NCI-H2227 treated with DMSO at 0.1 percent for 48 hours (cell line): ENCODE data around the gene SLC13A4.
"Not testable (repeated sequence)": the region's sequence is repeated elsewhere in the genome, so short reads cannot be mapped to it uniquely, and the experiment has no call there.

Experiments
- DNase-seq: peaks from one replicate; lab custom pipeline; 2025; lab: John Stamatoyannopoulos, UW

Gene SLC13A4

DNA sequence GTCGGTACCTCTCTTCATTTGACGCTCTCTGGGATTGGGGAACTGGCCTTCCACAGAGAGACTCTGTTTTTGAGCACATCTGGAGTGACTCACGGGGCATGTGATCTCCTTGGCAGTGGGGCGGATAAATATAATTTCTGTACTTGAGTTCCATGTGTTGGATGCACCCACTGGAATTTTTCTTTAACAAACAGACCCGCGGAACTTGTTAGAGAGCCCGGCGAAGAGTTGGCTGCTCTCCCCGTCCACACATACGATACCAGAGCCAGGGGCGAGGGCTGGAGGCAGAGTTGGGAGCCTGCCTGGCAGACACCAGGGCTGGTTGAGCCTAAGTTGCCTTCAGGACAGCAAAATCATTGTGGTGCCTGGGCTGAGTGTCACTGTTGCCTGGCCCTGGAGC is 20.8 kb upstream of the SLC13A4 start, which contains the start of gene FAM180A:
Gene FAM180A (minus strand): TSS at position 44 of the 400 bp plus-strand sequence. CDS start 233 bp downstream, outside the sequence.
- no peak for DNase-seq

DNA sequence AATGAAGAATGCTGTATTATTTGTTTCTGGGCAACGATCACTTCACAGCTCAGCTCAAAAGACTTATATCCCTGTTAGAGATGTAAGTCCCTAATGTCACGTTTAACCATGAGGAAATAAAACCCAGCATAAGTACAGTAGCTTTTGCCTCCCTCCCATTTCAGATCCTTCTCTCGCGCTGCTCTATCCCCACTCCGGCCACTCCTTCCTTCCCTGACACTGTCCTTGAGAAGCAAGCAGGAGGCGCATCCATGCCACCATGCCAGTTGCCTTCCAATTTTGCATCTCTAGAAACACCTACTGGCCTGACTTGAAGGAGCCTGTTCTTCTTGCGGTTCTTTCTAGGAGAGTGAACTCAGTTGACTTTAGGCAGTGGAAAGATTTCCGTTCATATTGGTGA is 19.4 kb upstream of the SLC13A4 start:
- DNase-seq: no peak

GRCh38 chr7:135745703-135746312 is 17.8 kb upstream of the SLC13A4 start:
- DNase-seq: no peak

- no peak for DNase-seq
Observed at GRCh38 chr7:135744938-135745702, 17.1 kb upstream of the SLC13A4 start.

GRCh38 chr7:135743907-135744731 is 16.1 kb upstream of the SLC13A4 start:
- DNase-seq: no peak

GRCh38 chr7:135742371-135742770 is 14.4 kb upstream of the SLC13A4 start:
- DNase-seq: no peak

DNA sequence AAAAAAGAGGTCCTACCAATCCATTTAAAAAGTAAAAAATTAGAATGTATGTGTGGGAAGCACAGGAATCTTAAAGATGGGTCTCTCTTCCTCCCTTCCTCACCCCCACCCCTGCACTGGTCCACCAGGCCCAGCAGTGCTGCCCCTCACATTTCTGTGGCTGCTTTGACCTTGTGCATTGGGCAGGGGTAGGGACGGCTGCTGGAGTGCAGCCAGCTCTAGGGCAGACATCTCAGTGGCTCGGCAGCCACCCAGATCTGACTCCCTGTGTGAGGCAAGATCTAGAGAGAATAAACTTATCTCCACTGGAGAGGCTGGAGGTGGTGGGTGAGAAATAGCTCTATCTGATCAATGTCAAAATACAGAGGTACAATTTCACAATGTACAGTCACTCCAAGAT is 13.9 kb upstream of the SLC13A4 start:
- DNase-seq: no peak

DNA sequence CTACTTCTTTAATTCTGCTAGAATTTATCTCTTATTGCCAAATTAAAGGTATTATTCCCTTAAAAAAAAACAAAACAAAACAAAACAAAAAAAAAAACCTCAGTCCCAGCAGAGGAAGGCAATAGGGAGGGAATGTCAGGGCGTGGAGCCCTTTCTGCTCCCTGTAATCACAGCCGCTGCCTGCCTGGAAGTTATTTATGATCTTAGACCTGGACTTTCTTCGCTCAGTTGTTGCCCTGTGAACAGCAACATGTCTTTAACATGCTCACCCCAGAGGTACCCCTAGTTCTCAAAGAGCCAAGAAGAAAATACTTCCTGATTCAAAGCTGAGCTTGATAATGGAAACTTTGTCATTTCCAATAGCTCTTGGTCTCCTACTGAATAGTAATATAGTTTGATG is 12.9 kb upstream of the SLC13A4 start:
- DNase-seq: no peak

DNA sequence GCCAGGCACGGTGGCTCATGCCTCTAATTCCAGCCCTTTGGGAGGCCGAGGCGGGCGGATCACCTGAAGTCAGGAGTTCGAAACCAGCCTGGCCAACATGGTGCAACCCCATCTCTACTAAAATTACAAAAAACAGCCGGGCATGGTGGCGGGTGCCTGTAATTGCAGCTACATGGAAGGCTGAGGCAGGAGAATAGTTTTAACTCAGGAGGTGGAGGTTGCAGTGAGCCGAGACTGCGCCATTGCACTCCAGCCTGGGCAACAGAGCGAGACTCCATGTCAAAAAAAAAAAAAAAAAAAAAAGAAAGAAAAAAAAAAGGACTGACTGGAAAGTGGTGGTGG is 9.3 kb upstream of the SLC13A4 start:
- DNase-seq: not testable (repeated sequence)

- DNase-seq: no peak
Observed at GRCh38 chr7:135736586-135737305, 8.8 kb upstream of the SLC13A4 start.

GRCh38 chr7:135734343-135734689 is 6.3 kb upstream of the SLC13A4 start:
- DNase-seq: no peak

GRCh38 chr7:135733603-135734342 is 5.8 kb upstream of the SLC13A4 start:
- DNase-seq: no peak

GRCh38 chr7:135731131-135731530 is 3.1 kb upstream of the SLC13A4 start:
- DNase-seq: no peak

DNA sequence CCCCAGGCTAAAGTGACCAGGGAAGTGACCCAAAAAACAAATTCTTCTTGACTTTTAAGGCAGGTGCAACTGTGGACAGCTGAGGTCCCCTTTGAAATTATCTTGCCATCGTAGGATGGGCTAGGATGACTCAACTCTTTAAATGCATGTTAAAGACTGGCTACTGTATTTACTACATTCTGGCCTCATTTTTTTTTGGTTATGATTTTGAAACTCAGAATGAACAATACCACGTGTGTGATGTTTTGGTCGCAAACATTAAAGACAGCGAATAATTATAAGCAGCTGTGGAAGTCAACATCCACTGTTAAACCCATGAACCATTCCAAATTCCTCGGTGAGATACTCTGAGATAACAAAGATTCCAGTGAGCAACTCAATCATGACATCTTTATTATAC is 1.2 kb upstream of the SLC13A4 start:
- DNase-seq: no peak

DNA sequence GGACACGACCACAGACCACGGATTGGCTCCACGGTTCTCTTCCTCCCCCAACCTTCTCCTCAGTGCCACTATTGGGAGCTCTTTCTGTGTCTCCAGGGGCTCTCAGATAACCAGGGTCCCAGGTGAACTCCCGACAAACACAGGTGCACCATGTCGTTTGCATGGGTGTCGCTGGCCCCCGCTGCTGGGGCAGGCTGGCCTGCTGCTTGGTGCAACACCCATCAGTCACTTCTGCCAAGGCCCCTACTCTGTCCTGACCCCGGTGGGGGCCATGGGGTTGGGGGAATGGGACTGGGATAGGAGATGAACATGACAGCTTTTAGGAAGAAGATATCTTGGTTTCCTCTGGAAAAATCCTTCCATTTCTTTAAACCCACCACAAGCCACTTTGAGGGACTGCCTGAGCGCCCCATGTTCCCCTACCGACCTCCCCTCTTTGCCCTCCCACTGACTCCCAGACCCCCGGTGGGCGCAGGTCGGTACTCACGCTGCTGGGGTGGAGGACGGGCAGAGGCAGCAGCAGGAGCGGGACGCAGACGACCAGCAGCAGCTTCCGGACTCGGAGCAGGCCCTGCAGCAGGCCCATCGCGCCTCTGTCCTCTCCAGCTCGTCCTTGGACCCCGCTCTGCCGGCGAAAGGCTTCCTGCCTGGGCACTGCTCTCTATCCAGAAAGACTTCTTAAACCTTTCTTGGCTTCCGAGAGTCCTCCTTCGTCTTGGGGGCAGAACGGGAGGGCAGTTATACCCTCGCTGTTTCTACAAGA is 894 bp downstream of the SLC13A4 start:
- no peak for DNase-seq

DNA sequence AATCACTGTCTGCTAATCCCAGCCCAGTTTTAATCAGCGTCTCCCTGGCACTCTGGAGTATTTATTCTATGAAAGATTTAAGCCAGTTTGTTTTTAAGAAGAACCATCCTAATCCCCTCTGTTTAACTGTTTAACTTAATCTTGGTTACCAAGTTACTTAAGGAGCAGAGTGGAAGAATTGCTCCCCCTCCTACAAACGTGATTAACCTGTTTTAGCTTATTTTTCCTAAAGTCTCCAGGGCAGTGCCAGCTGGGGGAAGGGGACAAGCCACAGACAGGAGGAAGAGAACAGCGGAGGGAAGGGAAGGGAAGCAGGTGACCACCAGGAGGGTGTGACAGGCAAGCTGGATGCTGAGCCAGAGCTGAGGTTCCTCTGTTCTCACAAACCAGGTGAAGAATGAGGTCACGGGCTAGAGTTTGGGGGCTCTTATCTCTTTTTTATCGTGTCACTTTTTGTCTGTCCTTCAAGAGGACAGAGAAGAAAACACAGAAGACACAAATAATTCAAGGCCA is 1.7 kb downstream of the SLC13A4 start:
- no peak for DNase-seq

DNA sequence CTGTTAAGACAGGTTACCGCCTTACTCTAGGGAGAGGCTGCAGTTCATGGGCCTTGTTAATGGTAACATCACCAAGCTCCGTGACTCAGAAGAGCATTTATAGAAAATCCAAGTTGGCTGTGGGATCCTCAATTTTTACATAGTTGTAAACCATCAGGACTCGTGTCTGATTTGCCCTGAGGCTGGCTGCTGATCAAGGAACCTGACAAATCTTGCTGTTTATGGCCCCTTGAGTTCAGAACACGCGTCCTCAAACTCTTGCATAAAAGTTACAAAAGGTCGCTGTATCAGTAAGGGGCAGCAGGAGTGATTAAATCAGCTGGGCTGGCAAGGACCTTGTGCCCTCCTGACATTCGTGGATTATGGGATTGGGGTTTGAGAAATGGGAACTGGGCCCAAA is 4.6 kb downstream of the SLC13A4 start:
- DNase-seq: no peak

- no peak for DNase-seq
Observed at GRCh38 chr7:135721198-135721820, 6.7 kb downstream of the SLC13A4 start.

DNA sequence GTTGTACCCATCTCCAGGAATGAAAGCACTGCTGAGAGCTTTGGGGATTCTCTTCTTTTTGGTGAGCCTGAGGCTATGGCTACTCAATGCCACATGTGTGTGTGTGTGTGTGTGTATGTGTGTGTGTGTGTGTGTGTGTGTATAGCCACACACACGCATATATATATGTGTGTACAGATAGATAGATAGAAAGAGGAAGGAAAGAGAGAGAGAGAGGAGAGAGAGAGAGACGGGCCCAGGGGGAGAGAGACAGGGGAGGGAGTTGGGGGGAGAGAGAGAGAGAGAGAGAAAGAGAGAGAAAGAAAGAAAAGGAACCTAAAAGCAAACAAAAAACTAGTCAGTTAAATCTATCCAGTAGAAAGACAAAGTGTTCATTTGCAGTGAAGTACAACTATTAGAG is 8.3 kb downstream of the SLC13A4 start:
- DNase-seq: no peak

DNA sequence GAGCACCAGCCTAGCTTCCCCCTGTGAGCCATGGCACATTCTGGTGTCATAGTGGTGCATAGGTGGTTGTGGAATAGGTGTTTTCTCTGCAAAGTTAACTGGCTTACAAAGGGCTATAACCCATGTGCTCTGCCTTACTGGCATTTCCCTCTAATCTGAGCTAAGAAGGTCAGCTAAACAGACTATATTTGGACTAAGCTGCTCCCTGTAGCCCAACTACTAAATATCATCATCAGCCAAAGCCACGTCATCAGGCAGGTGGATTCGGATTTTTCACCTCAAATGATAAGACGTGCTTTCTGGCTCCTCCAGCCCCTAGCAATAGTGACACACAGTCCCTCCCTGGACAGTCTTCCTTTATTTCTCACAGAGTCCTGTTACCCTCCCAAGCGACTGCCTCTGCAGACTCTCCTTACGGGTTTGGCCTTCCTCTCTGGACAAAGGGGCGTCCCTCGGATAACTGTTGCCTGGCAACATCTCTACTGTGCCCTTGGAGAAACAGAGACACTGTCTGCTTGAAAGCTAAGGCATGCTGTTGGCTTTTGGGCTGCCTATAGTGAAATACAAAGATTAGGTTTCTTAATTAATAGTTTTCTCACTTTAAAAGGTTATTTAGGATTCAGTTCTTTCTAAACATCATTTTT is 9.1 kb downstream of the SLC13A4 start:
- DNase-seq: no peak
